ENCODE results near the gene ZNF674. TPM values are rescaled to one million over a fixed set of nuclear protein-coding genes. Genes with fewer than 3 reads are reported as not detected.

The ZNF674 gene
- total and polyA plus RNA-seq, 10 of the 15 experiments (the other 5 are each of a cell fraction or from before 2014, with no cell fraction given): 1.0 to 3.7 (median 1.8) TPM

GRCh38 chrX:46553935-46554334, 8.7 kb upstream of the ZNF674 start:
- SMC1A ChIA-PET (ENCODE audit: uncharacterized antibody, unreplicated experiment): interaction anchor here (1.0 to 1.7 kb wide), 3 partner anchors 19 to 243 kb away, joined by 4 to 16 read pairs (median 11); no protein-coding TSS in a partner anchor
- BruUV-seq (replicated peaks): no TSS peak
- Histone ChIP-seq H3K4me2 (ENCODE audit: control insufficient read depth, insufficient read depth) (no peak overlapping the region), H3K9me3 (replicated peaks; ENCODE audit: control insufficient read depth, insufficient read depth, low read length) (no peaks in the 10 kb centered on the region), H3K27me3 (replicated peaks in 1 of 2; ENCODE audit: control insufficient read depth in 2 of 2, insufficient read depth in 2 of 2, low read length in 1 of 2) (no peaks in the 10 kb centered on the region), H3K4me3 (no peak overlapping the region), H2AFZ (ENCODE audit: control insufficient read depth, low read depth, low read length) (no peak overlapping the region), H3K4me1 (ENCODE audit: control insufficient read depth, insufficient read depth, low read length) (no peaks in the 10 kb centered on the region), H3K27ac (ENCODE audit: control insufficient read depth, insufficient read depth) (no peak overlapping the region), H3K79me2 (ENCODE audit: control insufficient read depth, insufficient read depth, low read length) (no peaks in the 10 kb centered on the region; the same call in 1 of the 2 replicates), H4K20me1 (ENCODE audit: control insufficient read depth, insufficient read depth) (no peaks in the 10 kb centered on the region), H3K36me3 (ENCODE audit: control insufficient read depth in 2 of 2, insufficient read depth in 2 of 2, low read length in 1 of 2) (no peaks in the 10 kb centered on the region), H3K9ac (ENCODE audit: control insufficient read depth, insufficient read depth, low read length) (no peak overlapping the region)
- DNase-seq (ENCODE audit: low read depth, low spot score) (no peak), ATAC-seq (no peak), FAIRE-seq (no peak)
- TF ChIP-seq RAD21 (IDR thresholded peaks at IDR 0.05; ENCODE audit: insufficient read depth, low read depth, low read length) (no peak), ZNF24 (IDR thresholded peaks at IDR 0.05) (no peak), ZBTB4 (CRISPR knock-in tag; IDR thresholded peaks at IDR 0.05) (no peak), EZH2 (IDR thresholded peaks at IDR 0.05; ENCODE audit: borderline replicate concordance, control insufficient read depth, low read depth, low read length) (no peak), ZBED1 (IDR thresholded peaks at IDR 0.05; ENCODE audit: borderline replicate concordance) (no peak)
- POLR2A ChIA-PET: no interaction called here
- intact Hi-C loops (cut with micrococcal nuclease; ENCODE audit: unreplicated experiment) (loop anchor here (2.0 to 10.0 kb wide), 3 partner anchors 89 to 411 kb away; no protein-coding TSS in a partner anchor), in situ Hi-C loops (cut with MboI) (loop anchor here (10.0 kb wide), 1 partner anchor 241 kb away; no protein-coding TSS in a partner anchor)
- RAD21 ChIA-PET (ENCODE audit: unreplicated experiment): no interaction called here
- 60% methylated on average over 5 of the region's 5 CpGs for WGBS (ENCODE audit: insufficient coverage, insufficient replicate concordance, low lambda C conversion rate, missing lambda C conversion rate)
- CTCF ChIA-PET: interaction anchor here (0.6 to 4.1 kb wide), 6 partner anchors 19 to 243 kb away, joined by 3 to 42 read pairs (median 4); no protein-coding TSS in a partner anchor

All from GM12878 (cell line).